ENCODE results near the gene METRNL.
"Not testable (repeated sequence)": the region's sequence is repeated elsewhere in the genome, so short reads cannot be mapped to it uniquely, and the experiment has no call there.

The METRNL gene

DNA sequence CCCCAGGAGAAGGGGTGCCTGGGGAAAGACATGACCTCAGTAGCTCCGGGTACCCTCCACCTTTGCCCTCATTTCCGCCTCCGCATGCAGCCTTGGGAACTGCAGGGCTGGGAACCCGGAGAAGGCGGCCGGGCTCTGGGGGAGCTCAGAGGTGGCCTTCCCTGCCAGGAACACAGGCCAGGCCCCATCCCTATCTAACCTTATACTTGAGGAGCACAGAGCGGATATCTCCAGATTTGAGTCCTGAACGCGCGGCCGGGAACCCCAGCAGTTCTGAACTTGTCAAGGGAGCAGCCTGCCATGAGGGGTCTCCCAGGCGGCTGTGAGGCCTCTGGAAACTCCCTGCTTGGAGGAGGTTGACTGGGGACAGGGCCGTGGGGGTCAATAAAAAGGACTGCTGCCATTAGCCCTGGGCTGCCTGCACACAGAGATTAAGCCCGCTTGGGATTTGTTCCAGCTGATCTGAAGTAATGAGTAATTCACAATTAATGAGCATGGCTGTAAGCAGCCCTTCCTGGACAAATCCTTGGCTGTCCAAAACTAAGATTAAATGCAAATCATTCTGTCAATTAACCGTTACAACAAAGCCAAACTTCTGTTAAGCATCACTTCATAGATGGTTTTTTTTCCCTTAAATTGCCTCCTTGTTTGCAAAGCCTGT, 26.3 kb upstream of the METRNL start:
- no peaks in the 10 kb centered on the region for H3K4me1 ChIP-seq (ENCODE audit: insufficient read depth, low read length)
- no peaks in the 10 kb centered on the region for H3K36me3 ChIP-seq (ENCODE audit: insufficient read depth, low read depth, low read length)
- H3K9me3 ChIP-seq (ENCODE audit: insufficient read depth, low read depth, low read length), result no peaks in the 10 kb centered on the region
- H3K27ac ChIP-seq (ENCODE audit: low read length), result no peak overlapping the region
- H3K4me3 ChIP-seq (ENCODE audit: low read length), result no peak overlapping the region
- H3K9ac ChIP-seq (ENCODE audit: low read depth, low read length), result no peak overlapping the region
- H3K27me3 ChIP-seq (ENCODE audit: insufficient read depth, low read length), result no peaks in the 10 kb centered on the region; the same call in 1 of the 2 replicates

DNA sequence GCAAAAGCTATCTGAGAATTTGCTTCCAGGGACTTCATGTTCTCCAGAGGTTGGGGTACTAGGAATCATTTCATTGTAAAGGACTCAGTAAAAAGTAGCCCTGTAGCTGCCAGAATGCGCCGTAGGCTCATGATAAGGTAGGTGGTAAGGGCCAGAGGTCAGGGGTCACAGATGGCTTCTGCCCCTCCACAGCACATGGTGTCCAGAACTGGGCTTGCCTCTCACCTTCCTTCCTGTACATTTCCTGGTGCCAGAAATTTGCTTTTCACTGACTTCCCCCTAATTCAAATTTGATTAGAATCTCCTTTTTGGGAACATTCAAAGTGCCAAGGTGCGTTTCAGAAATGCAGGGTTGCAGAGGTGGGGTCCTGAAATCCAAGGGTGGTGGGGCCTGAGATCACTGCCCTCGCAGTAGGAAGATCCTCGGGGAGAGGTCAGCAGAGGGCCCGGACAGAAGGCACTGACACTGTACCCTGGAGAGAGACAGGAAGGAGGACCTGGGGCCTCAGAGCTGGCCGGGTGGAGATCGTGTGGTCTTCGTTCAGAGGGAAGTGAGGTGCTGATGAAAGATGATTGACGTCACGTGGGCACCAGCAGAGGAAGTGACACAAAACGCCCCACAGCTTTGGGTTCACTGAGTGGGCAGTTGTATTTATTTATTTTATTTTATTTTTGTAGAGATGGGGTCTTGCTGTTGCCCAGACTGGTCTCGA, 25.5 kb upstream of the METRNL start:
- no peaks in the 10 kb centered on the region for H3K9me3 ChIP-seq (ENCODE audit: insufficient read depth, low read depth, low read length)
- no peaks in the 10 kb centered on the region; the same call in 1 of the 2 replicates for H3K27me3 ChIP-seq (ENCODE audit: insufficient read depth, low read length)
- no peak overlapping the region for H3K4me3 ChIP-seq (ENCODE audit: low read length)
- H3K9ac ChIP-seq (ENCODE audit: low read depth, low read length), result no peak overlapping the region
- no peak overlapping the region for H3K27ac ChIP-seq (ENCODE audit: low read length)
- no peaks in the 10 kb centered on the region for H3K4me1 ChIP-seq (ENCODE audit: insufficient read depth, low read length)
- no peaks in the 10 kb centered on the region for H3K36me3 ChIP-seq (ENCODE audit: insufficient read depth, low read depth, low read length)

DNA sequence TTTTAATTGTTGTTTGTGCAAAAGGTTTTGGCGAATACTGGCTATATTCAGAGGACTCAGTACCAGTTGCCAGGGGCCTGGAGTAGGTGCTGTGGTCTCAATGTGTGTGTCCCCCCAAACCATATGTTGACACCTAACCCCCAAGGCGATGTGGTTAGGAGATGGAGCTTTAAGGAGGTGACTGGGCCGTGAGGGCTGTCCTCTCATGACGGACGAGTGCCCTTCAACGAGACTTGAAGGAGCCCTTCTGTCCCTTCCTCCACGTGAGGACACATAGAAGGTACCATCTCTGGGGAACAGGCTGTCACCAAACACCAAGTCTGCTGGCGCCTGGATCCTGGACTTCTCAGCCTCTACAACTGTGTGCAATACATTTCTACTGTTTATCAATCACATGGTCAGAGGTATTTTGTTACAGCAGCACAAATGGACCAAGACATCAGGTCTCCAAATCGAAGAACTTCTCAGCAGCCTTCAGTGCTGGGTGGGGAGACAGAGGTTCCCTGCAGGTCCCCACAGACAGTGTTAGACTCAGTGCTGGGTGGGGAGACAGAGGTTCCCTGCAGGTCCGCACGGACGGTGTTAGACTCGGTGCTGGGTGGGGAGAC, 24.8 kb upstream of the METRNL start:
- no peaks in the 10 kb centered on the region; the same call in 1 of the 2 replicates for H3K27me3 ChIP-seq (ENCODE audit: insufficient read depth, low read length)
- no peaks in the 10 kb centered on the region for H3K4me1 ChIP-seq (ENCODE audit: insufficient read depth, low read length)
- H3K4me3 ChIP-seq (ENCODE audit: low read length), result no peak overlapping the region
- H3K9ac ChIP-seq (ENCODE audit: low read depth, low read length), result no peak overlapping the region
- H3K27ac ChIP-seq (ENCODE audit: low read length), result no peak overlapping the region
- no peaks in the 10 kb centered on the region for H3K36me3 ChIP-seq (ENCODE audit: insufficient read depth, low read depth, low read length)
- H3K9me3 ChIP-seq (ENCODE audit: insufficient read depth, low read depth, low read length), result no peaks in the 10 kb centered on the region

DNA sequence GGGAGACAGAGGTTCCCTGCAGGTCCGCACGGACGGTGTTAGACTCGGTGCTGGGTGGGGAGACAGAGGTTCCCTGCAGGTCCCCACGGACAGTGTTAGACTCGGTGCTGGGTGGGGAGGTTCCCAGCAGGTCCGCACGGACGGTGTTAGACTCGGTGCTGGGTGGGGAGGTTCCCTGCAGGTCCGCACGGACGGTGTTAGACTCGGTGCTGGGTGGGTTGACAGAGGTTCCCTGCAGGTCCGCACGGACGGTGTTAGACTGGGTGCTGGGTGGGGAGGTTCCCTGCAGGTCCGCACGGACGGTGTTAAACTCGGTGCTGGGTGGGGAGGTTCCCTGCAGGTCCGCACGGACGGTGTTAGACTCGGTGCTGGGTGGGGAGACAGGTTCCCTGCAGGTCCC, 24.2 kb upstream of the METRNL start:
- H3K9me3 ChIP-seq (ENCODE audit: insufficient read depth, low read depth, low read length); H3K36me3 ChIP-seq (ENCODE audit: insufficient read depth, low read depth, low read length); H3K4me3 ChIP-seq (ENCODE audit: low read length); H3K4me1 ChIP-seq (ENCODE audit: insufficient read depth, low read length); H3K27ac ChIP-seq (ENCODE audit: low read length); H3K9ac ChIP-seq (ENCODE audit: low read depth, low read length); H3K27me3 ChIP-seq (ENCODE audit: insufficient read depth, low read length): not testable (repeated sequence)

DNA sequence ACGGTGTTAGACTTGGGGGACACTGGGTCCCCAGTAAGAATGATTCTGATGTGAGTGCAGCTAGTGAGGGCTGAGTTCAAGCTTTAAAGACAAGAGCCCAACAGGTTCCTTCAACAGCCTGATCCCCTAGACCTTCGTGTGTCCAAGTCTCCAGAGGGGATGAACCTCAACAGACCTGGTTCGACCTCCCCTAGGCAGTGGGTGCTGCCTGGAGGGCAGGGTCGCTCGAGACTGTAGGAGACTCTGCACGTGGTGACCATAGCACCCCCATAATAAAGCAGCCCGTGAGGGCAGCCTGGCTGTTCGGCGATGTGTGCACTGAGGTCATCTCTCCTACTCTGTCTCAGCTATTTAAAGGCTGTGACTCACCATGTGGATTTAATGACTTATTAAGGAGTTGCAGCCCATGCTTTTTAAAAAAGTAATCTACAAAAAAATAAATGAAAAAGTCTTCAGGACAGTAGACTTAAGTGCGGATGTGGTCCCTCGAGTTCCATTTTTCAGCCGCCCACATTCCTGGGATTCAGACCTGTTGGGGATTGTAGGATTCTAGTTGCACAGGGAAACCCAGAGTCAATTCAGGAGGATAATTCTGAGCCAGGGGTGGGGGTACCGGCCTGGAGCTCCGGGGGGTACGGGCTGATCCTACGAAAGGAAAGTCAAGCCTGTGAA, 23.4 kb upstream of the METRNL start:
- no peak overlapping the region for H3K27ac ChIP-seq (ENCODE audit: low read length)
- no peaks in the 10 kb centered on the region for H3K9me3 ChIP-seq (ENCODE audit: insufficient read depth, low read depth, low read length)
- no peaks in the 10 kb centered on the region for H3K4me1 ChIP-seq (ENCODE audit: insufficient read depth, low read length)
- H3K36me3 ChIP-seq (ENCODE audit: insufficient read depth, low read depth, low read length), result no peaks in the 10 kb centered on the region
- no peaks in the 10 kb centered on the region for H3K27me3 ChIP-seq (ENCODE audit: insufficient read depth, low read length)
- no peak overlapping the region for H3K4me3 ChIP-seq (ENCODE audit: low read length)
- no peak overlapping the region for H3K9ac ChIP-seq (ENCODE audit: low read depth, low read length)

DNA sequence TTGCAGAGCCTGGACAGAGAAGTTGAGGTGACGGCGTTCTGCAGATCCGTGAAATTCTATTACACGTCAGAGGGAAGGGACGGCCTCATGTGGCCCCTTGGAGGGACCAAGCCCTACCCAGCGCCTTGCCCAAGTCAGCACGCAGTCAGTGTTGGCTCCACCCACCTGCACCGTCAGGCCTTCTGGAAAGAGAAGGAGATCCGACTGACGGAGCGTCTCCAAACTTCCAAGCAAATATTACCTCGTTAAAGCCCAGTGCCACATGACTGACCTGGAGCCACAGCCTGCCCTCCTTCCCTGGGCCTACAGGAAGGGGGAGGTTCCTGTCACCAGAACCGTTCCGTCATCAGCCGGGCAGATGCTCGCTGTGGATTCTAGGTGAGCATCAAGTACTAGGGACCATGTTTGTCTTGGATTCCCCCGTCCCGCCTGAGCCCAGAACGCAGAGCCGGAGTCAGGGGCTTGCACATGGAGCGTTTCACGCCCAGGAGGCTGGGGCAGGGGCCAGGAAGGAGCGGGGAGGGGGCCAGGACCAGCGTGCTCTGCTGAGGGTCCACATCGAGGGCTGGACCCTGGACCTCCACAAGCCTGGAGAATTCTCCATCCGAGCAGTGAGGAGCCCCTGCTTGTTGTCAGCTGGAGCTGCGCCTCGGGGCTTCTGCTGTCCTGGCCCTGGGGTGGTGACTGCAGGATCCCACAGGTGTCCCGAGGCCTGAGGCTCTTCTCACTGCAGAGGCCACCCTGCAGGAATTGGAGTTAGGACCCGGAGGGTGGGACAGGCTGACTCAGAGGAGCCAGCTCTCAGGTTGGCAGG, 22.6 kb upstream of the METRNL start:
- no peaks in the 10 kb centered on the region for H3K4me1 ChIP-seq (ENCODE audit: insufficient read depth, low read length)
- no peaks in the 10 kb centered on the region for H3K27me3 ChIP-seq (ENCODE audit: insufficient read depth, low read length)
- H3K9ac ChIP-seq (ENCODE audit: low read depth, low read length), result no peak overlapping the region
- no peaks in the 10 kb centered on the region for H3K36me3 ChIP-seq (ENCODE audit: insufficient read depth, low read depth, low read length)
- H3K4me3 ChIP-seq (ENCODE audit: low read length), result no peak overlapping the region
- no peaks in the 10 kb centered on the region for H3K9me3 ChIP-seq (ENCODE audit: insufficient read depth, low read depth, low read length)
- H3K27ac ChIP-seq (ENCODE audit: low read length), result no peak overlapping the region

DNA sequence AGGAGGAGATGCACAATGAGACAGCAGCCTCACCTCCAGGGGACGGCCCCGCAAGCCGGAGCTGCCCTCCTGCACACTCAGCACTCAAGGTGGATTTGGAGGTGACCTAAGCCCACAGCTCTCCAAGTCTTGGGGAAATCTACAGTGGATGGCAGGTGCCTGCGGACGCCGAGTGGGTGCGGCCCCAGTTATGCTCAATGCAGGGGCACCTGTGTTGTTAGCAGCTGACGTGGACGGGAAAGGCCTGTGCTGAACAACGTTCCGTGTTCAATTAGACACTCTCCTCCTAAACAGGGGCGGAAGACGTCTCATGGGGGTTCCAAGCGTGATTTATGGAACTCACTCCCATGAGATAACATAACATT, 22.0 kb upstream of the METRNL start:
- no peaks in the 10 kb centered on the region for H3K36me3 ChIP-seq (ENCODE audit: insufficient read depth, low read depth, low read length)
- H3K9me3 ChIP-seq (ENCODE audit: insufficient read depth, low read depth, low read length), result no peaks in the 10 kb centered on the region
- no peaks in the 10 kb centered on the region for H3K4me1 ChIP-seq (ENCODE audit: insufficient read depth, low read length)
- H3K9ac ChIP-seq (ENCODE audit: low read depth, low read length), result no peak overlapping the region
- no peak overlapping the region for H3K27ac ChIP-seq (ENCODE audit: low read length)
- H3K4me3 ChIP-seq (ENCODE audit: low read length), result no peak overlapping the region
- no peaks in the 10 kb centered on the region for H3K27me3 ChIP-seq (ENCODE audit: insufficient read depth, low read length)

DNA sequence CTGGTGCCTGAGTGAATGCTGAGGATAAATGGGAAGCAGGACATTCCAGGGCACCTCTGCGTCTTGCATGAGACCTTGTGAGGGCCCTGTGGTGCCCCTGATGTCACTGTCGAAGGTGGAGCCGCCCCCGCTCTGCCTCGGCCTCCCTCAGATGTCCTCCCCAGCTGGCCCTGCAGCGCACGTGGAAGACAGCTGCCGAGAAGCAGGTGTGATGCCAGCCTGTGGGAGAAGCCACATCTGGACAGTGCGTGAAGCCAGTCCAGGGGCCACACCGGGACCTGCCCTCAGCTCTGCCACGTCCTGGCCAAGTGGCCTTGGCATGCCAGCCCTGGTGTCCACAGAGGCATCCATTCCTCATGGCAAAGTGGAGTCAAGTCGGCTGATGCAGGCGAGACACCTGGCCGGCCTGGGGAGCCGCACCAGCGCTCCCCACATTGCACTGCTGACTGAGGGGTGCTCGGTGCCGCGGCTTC, 21.6 kb upstream of the METRNL start:
- H3K9me3 ChIP-seq (ENCODE audit: insufficient read depth, low read depth, low read length), result no peaks in the 10 kb centered on the region
- no peaks in the 10 kb centered on the region for H3K36me3 ChIP-seq (ENCODE audit: insufficient read depth, low read depth, low read length)
- no peaks in the 10 kb centered on the region for H3K4me1 ChIP-seq (ENCODE audit: insufficient read depth, low read length)
- no peak overlapping the region for H3K9ac ChIP-seq (ENCODE audit: low read depth, low read length)
- H3K27me3 ChIP-seq (ENCODE audit: insufficient read depth, low read length), result no peaks in the 10 kb centered on the region
- H3K27ac ChIP-seq (ENCODE audit: low read length), result no peak overlapping the region
- H3K4me3 ChIP-seq (ENCODE audit: low read length), result no peak overlapping the region

DNA sequence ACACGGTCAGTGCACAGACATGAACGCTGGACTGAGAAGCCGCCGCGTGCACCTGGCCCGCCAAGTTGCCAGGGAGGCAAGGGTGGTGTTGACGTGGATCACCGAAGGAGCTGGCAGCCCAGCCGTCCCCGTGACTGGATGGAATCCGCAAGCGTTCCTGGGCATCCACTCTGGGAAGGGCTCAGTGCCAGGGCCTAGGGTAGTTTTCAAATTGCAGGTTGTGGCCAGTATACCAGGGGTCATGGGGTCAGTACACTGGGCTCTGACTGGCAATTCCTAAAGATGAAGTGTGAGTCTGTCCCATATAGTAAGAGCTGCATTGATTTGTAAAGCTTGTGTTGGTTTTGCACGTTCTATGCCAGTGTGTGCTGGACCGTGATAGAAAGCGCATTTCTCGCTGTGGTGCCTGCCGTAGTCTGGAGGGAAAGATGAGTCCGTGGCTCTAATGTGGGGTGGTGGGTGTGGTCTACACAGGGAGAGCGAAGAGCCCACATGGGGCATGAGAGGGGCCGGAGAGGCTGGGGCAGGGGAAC, 21.1 kb upstream of the METRNL start:
- Histone ChIP-seq H3K9ac (ENCODE audit: low read depth, low read length) (no peak overlapping the region), H3K27ac (ENCODE audit: low read length) (no peak overlapping the region)

DNA sequence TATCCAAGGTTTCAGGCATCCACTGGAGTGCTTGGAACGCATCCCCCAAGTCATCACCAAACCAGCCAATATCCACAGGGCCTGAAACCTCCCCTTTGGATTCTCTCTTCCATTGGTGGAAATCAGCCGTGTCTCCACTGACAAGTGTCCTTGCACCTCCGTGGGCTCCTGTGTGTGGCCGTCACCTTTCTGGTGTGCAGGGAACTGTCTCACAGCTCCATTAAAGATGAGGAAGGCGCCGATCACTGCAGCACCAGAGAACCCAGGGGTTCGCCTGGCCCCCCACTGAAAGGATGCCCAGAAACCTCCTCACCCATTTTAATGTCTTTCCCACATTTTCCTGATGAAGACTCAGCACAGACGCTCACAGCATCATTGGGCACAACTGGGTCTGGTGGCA, 17.8 kb upstream of the METRNL start:
- Histone ChIP-seq H3K9ac (ENCODE audit: low read depth, low read length) (no peak overlapping the region), H3K36me3 (ENCODE audit: insufficient read depth, low read depth, low read length) (no peaks in the 10 kb centered on the region), H3K27me3 (ENCODE audit: insufficient read depth, low read length) (no peaks in the 10 kb centered on the region), H3K4me1 (ENCODE audit: insufficient read depth, low read length) (no peaks in the 10 kb centered on the region), H3K27ac (ENCODE audit: low read length) (no peak overlapping the region), H3K4me3 (ENCODE audit: low read length) (no peak overlapping the region), H3K9me3 (ENCODE audit: insufficient read depth, low read depth, low read length) (no peaks in the 10 kb centered on the region)

More for the DNA sequence above, 21.1 kb upstream of the METRNL start:
- Histone ChIP-seq H3K4me1 (ENCODE audit: insufficient read depth, low read length) (no peaks in the 10 kb centered on the region), H3K4me3 (ENCODE audit: low read length) (no peak overlapping the region), H3K36me3 (ENCODE audit: insufficient read depth, low read depth, low read length) (no peaks in the 10 kb centered on the region), H3K27me3 (ENCODE audit: insufficient read depth, low read length) (no peaks in the 10 kb centered on the region), H3K9me3 (ENCODE audit: insufficient read depth, low read depth, low read length) (no peaks in the 10 kb centered on the region)
